ENCODE data around the gene ITIH2. TPM values are rescaled to one million over a fixed set of nuclear protein-coding genes. Genes with fewer than 3 reads are reported as not detected.
"Not testable (repeated sequence)": the region's sequence is repeated elsewhere in the genome, so short reads cannot be mapped to it uniquely, and the experiment has no call there.

ITIH2 gene
- total RNA-seq, 1 donor: not detected

DNA sequence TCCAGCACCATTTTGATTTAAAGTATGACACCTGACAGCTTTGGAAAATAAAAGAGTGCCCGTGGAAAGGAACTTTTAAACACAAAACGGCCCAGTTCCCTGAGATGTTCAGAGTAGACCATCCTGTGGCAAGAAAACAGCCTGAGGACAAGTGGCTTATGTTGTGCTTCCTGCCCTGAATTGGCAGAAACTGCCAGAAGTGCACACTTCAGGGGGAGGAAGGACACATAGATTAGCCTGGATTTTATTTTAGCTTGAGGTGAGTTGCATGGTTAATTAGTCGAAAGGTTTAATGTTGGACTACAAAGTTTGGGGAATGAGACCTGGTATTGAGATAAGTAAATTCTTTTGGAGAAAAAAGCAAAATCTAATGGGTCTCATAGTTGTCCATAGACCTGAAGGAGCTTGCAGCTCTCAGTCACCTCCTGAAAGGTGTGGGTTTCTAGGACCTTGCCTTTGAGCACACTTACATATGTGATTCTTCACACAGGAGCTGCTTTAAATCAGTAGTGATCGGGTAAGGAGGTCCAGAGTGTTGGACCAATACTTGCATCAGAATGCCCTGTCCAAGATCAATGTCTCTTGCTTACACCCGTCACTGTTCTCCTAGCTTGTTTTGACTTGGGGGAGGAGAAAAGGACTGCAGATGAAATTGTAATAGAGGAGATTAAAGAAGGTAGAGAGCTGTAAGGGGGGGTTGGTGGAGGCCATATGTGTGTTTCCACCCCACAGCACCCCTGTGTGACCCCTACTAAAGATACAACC lies 4.9 kb downstream of the ITIH2 start:
- no peaks in the 10 kb centered on the region for H3K9me3 ChIP-seq (ENCODE audit: low read depth, low read length)
- peaks cover 11% of the 10 kb centered on the region for H3K27me3 ChIP-seq (ENCODE audit: insufficient read depth, low read length)
- no peak overlapping the region for H3K4me3 ChIP-seq (ENCODE audit: low read length)
- no peaks in the 10 kb centered on the region for H3K4me1 ChIP-seq (ENCODE audit: insufficient read depth, low read length)

DNA sequence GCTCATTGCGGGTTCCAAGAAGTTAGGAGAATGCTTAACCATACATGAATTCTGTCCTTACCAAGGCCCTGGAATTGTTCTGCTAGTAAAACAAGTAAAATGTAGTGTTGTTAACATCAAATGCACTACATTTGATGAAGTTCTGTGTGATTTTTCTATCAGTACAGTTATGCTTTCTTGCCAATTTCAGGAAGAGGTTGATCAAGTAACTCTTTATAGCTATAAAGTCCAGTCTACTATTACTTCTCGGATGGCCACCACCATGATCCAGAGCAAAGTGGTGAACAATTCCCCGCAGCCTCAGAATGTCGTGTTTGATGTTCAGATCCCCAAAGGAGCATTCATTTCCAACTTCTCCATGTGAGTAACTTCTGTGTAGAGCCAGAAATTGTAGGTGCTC lies 5.7 kb downstream of the ITIH2 start:
- Histone ChIP-seq H3K27me3 (ENCODE audit: insufficient read depth, low read length) (peaks cover 11% of the 10 kb centered on the region), H3K4me1 (ENCODE audit: insufficient read depth, low read length) (no peaks in the 10 kb centered on the region), H3K9me3 (ENCODE audit: low read depth, low read length) (no peaks in the 10 kb centered on the region), H3K4me3 (ENCODE audit: low read length) (no peak overlapping the region)

DNA sequence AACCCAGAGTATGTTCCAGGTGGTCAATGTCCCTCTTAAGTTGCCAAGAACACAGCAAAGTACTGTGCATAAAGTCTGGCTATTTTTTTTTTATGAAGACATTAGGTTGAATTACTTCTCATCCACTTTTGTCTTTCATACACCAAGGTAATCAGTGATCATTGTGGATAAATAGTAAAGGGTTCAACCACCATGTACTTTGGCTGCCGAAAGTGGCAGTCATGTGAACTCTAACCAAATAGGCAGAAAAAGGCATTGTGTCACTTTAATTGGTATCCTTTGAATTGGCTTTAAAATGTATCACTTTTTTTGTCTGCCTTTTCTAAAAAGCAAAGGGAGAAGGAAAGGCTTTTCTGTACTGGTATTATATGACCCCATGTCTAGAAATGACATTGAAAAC lies 7.3 kb downstream of the ITIH2 start:
- Histone ChIP-seq H3K4me3 (ENCODE audit: low read length) (no peak overlapping the region), H3K27me3 (ENCODE audit: insufficient read depth, low read length) (peaks cover 5% of the 10 kb centered on the region), H3K4me1 (ENCODE audit: insufficient read depth, low read length) (no peaks in the 10 kb centered on the region), H3K9me3 (ENCODE audit: low read depth, low read length) (no peaks in the 10 kb centered on the region)

DNA sequence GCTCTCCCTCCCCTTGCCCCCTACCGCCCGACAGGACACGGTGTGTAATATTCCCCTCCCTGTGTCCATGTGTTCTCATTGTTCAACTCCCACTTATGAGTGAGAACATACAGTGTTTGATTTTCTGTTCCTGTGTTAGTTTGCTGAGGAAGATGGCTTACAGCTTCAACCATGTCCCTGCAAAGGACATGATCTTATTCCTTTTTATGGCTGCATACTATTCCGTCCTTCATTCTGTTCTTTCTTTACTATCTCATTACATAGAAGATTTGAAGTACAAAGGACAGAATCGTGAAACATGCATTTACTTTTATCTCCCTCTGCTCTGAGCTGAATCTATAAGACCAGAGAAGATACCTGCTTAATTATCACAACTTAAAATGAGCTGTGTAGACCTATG lies 8.0 kb downstream of the ITIH2 start:
- not testable (repeated sequence) for H3K4me3 ChIP-seq (ENCODE audit: low read length); H3K4me1 ChIP-seq (ENCODE audit: insufficient read depth, low read length); H3K9me3 ChIP-seq (ENCODE audit: low read depth, low read length); H3K27me3 ChIP-seq (ENCODE audit: insufficient read depth, low read length)

DNA sequence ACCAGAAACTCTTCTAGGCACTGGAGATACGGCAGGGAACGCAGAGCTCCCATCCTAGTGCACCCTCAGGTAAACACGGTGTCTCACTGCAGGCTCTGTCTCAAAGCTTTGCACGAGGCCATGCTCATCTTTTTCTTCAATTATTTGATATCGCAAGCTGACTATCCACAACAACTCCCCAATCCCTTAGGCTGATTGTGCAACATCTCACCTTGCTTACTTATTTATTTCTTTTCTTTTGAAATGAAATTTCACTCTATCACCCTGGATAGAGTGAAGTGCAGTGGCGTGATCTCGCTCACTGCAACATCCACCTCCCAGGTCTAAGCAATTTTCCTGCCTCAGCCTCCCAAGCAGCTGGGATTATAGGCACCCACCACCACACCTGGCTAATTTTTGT lies 12.4 kb downstream of the ITIH2 start:
- Histone ChIP-seq H3K4me1 (ENCODE audit: insufficient read depth, low read length) (no peaks in the 10 kb centered on the region), H3K9me3 (ENCODE audit: low read depth, low read length) (no peaks in the 10 kb centered on the region), H3K27me3 (ENCODE audit: insufficient read depth, low read length) (no peaks in the 10 kb centered on the region), H3K4me3 (ENCODE audit: low read length) (no peak overlapping the region)

DNA sequence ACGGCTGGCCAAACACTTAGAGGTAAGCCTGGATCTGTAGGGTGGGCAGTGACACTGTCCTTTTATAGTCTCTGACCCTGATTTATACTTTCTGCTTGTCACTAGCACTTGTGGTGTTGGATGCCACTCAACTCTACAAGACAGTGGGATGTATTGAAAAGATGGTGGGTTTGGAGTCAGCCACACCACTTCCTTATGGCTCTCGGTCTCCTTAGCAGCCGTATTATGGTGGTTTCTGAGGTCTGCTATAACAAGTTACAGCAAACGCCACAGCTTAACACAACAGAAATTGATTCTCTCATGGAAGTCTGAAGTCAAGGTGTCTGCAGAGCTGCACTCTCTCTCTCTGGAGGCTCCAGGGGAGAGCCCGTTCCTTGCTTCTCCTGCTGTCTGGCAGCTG lies 14.7 kb downstream of the ITIH2 start:
- H3K27me3 ChIP-seq (ENCODE audit: insufficient read depth, low read length): no peaks in the 10 kb centered on the region
- no peaks in the 10 kb centered on the region for H3K4me1 ChIP-seq (ENCODE audit: insufficient read depth, low read length)
- no peak overlapping the region for H3K4me3 ChIP-seq (ENCODE audit: low read length)
- H3K9me3 ChIP-seq (ENCODE audit: low read depth, low read length): no peaks in the 10 kb centered on the region

- Histone ChIP-seq H3K4me1 (ENCODE audit: insufficient read depth, low read length) (no peaks in the 10 kb centered on the region), H3K27me3 (ENCODE audit: insufficient read depth, low read length) (no peaks in the 10 kb centered on the region), H3K4me3 (ENCODE audit: low read length) (no peak overlapping the region), H3K9me3 (ENCODE audit: low read depth, low read length) (no peaks in the 10 kb centered on the region)
Observed at GRCh38 chr10:7718685-7719084, 15.6 kb downstream of the ITIH2 start.

DNA sequence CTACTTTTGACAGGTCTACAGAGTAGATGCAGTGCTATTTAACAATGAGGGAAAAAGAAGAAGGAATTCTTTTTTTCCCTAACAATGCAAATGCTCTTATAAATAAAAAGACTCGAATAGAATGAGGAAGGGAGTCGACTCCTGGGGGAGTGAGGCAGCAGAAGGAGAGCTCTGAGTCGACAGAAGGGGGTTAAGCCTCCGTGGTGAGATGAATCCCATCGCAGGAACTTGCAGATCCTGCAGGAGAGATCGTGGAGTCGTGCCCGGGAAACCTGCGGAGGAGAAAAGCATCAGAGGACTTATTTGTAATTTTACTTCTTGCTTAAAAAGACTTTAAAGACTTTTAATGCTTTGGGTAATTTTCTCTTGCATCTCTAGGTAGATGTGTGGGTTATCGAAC lies 17.4 kb downstream of the ITIH2 start:
- Histone ChIP-seq H3K4me1 (ENCODE audit: insufficient read depth, low read length) (no peaks in the 10 kb centered on the region), H3K4me3 (ENCODE audit: low read length) (no peak overlapping the region), H3K27me3 (ENCODE audit: insufficient read depth, low read length) (no peaks in the 10 kb centered on the region), H3K9me3 (ENCODE audit: low read depth, low read length) (no peaks in the 10 kb centered on the region)

DNA sequence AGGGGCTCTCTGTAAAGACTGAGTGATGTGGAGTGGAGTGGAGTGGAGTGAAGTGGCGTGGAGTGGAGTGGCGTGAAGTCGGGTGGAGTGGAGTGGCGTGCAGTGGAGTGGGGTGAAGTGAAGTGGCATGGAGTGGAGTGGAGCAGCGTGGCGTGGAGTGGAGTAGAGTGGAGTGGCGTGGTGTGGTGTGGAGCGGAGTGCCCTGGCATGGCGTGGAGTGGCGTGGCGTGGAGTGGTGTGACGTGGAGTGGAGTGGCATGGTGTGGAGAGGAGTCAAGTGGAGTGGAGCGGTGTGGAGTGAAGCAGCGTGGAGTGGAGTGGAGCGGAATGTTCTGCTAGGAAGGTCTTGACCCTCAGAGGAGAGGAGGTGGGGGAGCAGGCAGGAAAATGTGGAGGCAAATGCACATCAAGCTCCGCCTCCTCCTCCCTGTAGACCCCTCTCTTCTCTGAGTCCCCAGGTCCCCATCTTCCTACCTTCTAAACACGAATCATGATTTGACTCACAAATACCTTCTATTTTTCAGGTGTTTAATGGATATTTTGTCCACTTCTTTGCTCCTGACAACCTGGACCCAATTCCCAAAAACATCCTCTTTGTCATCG lies 19.9 kb downstream of the ITIH2 start:
- H3K9me3 ChIP-seq (ENCODE audit: low read depth, low read length): no peaks in the 10 kb centered on the region
- H3K27me3 ChIP-seq (ENCODE audit: insufficient read depth, low read length): no peaks in the 10 kb centered on the region
- H3K4me1 ChIP-seq (ENCODE audit: insufficient read depth, low read length): no peaks in the 10 kb centered on the region

DNA sequence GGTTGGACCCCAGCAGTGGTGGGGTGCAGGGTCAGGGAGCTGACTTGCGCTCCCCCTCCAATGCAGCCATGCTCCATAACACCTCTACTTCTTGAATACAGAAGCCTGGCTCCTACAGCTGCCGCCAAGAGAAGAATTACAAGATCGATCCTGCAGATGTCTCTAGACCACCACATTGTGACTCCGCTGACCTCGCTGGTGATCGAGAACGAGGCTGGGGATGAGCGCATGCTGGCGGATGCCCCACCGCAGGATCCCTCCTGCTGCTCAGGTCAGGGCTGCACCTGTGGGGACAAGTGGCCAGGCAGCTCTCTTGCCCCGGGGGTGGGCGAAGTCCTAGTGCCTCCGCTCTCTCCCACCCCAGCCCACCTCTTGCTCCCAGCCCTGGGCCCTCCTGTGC lies 31.7 kb downstream of the ITIH2 start:
- Histone ChIP-seq H3K4me3 (ENCODE audit: low read length) (no peak overlapping the region), H3K4me1 (ENCODE audit: insufficient read depth, low read length) (no peaks in the 10 kb centered on the region), H3K9me3 (ENCODE audit: low read depth, low read length) (no peaks in the 10 kb centered on the region), H3K27me3 (ENCODE audit: insufficient read depth, low read length) (no peaks in the 10 kb centered on the region)

More for the DNA sequence above, 19.9 kb downstream of the ITIH2 start:
- H3K4me3 ChIP-seq (ENCODE audit: low read length): no peak overlapping the region

- Histone ChIP-seq H3K4me3 (ENCODE audit: low read length) (no peak overlapping the region), H3K27me3 (ENCODE audit: insufficient read depth, low read length) (no peaks in the 10 kb centered on the region), H3K9me3 (ENCODE audit: low read depth, low read length) (no peaks in the 10 kb centered on the region), H3K4me1 (ENCODE audit: insufficient read depth, low read length) (no peaks in the 10 kb centered on the region)
Observed at GRCh38 chr10:7738536-7739407, 35.7 kb downstream of the ITIH2 start.

DNA sequence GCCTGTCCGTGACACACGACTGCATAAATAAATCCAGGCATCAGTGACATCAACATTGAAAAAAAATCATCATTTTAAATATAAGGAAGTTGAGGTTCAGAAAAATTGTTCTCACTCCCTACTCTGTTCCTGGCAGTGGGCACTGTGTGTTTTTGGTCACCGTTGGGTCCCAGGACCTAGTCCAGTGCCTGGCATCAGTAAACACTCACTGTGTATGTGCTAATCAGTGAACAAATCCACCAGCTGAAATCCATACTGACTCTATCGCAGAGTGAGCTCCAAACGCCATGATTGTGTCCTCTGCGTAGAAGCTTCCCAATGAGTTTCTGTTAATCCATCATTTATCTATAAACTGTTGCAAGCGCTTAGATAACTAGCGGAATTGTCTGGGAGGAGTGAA lies 41.2 kb downstream of the ITIH2 start:
- Histone ChIP-seq H3K4me3 (ENCODE audit: low read length) (no peak overlapping the region), H3K4me1 (ENCODE audit: insufficient read depth, low read length) (no peaks in the 10 kb centered on the region), H3K9me3 (ENCODE audit: low read depth, low read length) (no peaks in the 10 kb centered on the region), H3K27me3 (ENCODE audit: insufficient read depth, low read length) (no peaks in the 10 kb centered on the region)

GRCh38 chr10:7748637-7749036 lies 45.5 kb downstream of the ITIH2 start:
- H3K4me3 ChIP-seq (ENCODE audit: low read length); H3K27me3 ChIP-seq (ENCODE audit: insufficient read depth, low read length); H3K4me1 ChIP-seq (ENCODE audit: insufficient read depth, low read length); H3K9me3 ChIP-seq (ENCODE audit: low read depth, low read length): not testable (repeated sequence)

- Histone ChIP-seq H3K4me1 (ENCODE audit: insufficient read depth, low read length) (no peaks in the 10 kb centered on the region), H3K27me3 (ENCODE audit: insufficient read depth, low read length) (no peaks in the 10 kb centered on the region), H3K4me3 (ENCODE audit: low read length) (no peak overlapping the region), H3K9me3 (ENCODE audit: low read depth, low read length) (no peaks in the 10 kb centered on the region)
Observed at GRCh38 chr10:7750222-7750621, 47.1 kb downstream of the ITIH2 start.

DNA sequence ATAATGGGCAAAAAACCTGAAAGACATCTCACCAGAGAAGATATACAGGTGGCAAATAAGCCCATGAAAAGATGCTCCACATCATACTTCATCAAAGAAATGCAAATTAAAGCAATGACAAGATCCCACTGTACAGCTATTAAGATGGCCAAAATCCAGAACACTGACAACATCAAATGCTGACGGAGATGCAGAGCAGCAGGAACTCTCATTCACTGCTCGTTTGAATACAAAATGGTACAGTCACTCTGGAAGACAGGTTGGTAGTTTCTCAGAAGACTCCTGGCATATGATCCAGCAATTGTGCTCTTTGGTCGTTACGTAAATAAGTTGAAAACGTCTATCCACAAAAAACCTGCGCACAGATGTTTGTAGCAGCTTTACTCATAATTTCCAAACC lies 49.1 kb downstream of the ITIH2 start:
- H3K27me3 ChIP-seq (ENCODE audit: insufficient read depth, low read length): no peaks in the 10 kb centered on the region
- no peaks in the 10 kb centered on the region for H3K4me1 ChIP-seq (ENCODE audit: insufficient read depth, low read length)
- no peaks in the 10 kb centered on the region for H3K9me3 ChIP-seq (ENCODE audit: low read depth, low read length)
- no peak overlapping the region for H3K4me3 ChIP-seq (ENCODE audit: low read length)

Measured in mononuclear cell (primary cell).